Measurements from ENCODE around the gene TRIM29. TPM values are rescaled to one million over a fixed set of nuclear protein-coding genes. Genes with fewer than 3 reads are reported as not detected.

The TRIM29 gene
- total and polyA plus RNA-seq, 2 of the 4 experiments (the other 2 are of a cell fraction) = not detected

DNA sequence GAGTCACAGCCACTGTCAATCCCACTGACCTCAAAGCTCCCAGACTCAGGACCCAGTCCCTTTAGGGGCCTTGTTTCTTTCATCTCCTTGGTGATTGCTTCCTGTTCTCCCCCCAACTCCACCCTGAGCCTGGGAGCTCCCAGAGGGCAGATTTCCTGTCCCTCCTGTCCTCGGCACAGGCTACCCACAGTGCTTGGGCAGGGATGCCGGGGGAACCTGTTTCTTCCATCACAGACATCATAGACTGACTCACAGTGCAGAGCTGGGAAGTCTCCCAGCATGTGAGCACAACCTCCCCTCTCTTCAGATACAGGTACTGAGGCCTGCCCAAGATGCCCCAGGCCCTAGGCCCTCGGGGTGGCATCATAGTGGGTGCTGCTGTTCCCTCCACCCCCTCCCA lies 16.6 kb downstream of the TRIM29 start:
- H4K8ac ChIP-seq (ENCODE audit: low read depth in 2 of 2, low read length in 2 of 2) = no peak overlapping the region
- H3K23ac ChIP-seq (ENCODE audit: low read depth, low read length) = no peak overlapping the region
- BruUV-seq (replicated peaks) = no TSS peak
- H3K18ac ChIP-seq (ENCODE audit: low read depth, low read length) = no peak overlapping the region
- H3K14ac ChIP-seq (replicated peaks; ENCODE audit: low read depth, low read length) = no peak overlapping the region
- H3K27ac ChIP-seq (ENCODE audit: insufficient read depth, low read length) = no peak overlapping the region
- peaks cover 25% of the 10 kb centered on the region for H3K27me3 ChIP-seq (ENCODE audit: control insufficient read depth, insufficient read depth, low read length)
- H4K91ac ChIP-seq (ENCODE audit: insufficient read depth, low read depth, low read length) = no peak overlapping the region
- H3K79me1 ChIP-seq (ENCODE audit: low read depth in 1 of 2, low read length in 2 of 2) = no peaks in the 10 kb centered on the region
- H2BK120ac ChIP-seq (ENCODE audit: low read depth, low read length) = no peak overlapping the region
- H3K4ac ChIP-seq (ENCODE audit: low read depth, low read length) = no peak overlapping the region
- H3K9ac ChIP-seq (ENCODE audit: low read depth, low read length) = no peak overlapping the region
- no peak overlapping the region for H2AK9ac ChIP-seq (replicated peaks; ENCODE audit: low read depth, low read length, poor library complexity)
- CTCF ChIA-PET = no interaction called here
- H2AK5ac ChIP-seq (ENCODE audit: low read depth, low read length) = no peak overlapping the region
- ATAC-seq (ENCODE audit: low read depth) = no peak
- dilution Hi-C loops (cut with HindIII; ENCODE audit: low sequenced_read_pairs, unreplicated experiment) = no loop called here
- TF ChIP-seq MXI1 (IDR thresholded peaks at IDR 0.05; ENCODE audit: borderline replicate concordance, low read depth, low read length) = no peak
- TF ChIP-seq SMC3 (IDR thresholded peaks at IDR 0.05; ENCODE audit: low read depth, low read length) = no peak
- TF ChIP-seq POLR2A (IDR thresholded peaks at IDR 0.05; ENCODE audit: low read depth, low read length) = no peak
- no peak for TF ChIP-seq RAD21 (IDR thresholded peaks at IDR 0.05; ENCODE audit: low read length)
- TF ChIP-seq CHD1 (IDR thresholded peaks at IDR 0.05; ENCODE audit: low read depth, low read length) = no peak
- no peak for TF ChIP-seq MAZ (IDR thresholded peaks at IDR 0.05; ENCODE audit: borderline replicate concordance, low read depth, low read length)
- TF ChIP-seq CTCF (conservative IDR thresholded peaks at IDR 0.05; ENCODE audit: low read depth, low read length) = no peak
- TF ChIP-seq BHLHE40 (IDR thresholded peaks at IDR 0.05; ENCODE audit: low read depth, low read length) = no peak
- TF ChIP-seq RCOR1 (IDR thresholded peaks at IDR 0.05; ENCODE audit: insufficient replicate concordance, low read length) = no peak
- no peak for TF ChIP-seq CEBPB (IDR thresholded peaks at IDR 0.05; ENCODE audit: low read depth, low read length)
- no peak overlapping the region for H4K5ac ChIP-seq (ENCODE audit: low read depth, low read length)
- no peak overlapping the region for H2AFZ ChIP-seq (replicated peaks; ENCODE audit: low read length, poor library complexity)
- no peaks in the 10 kb centered on the region for H3K36me3 ChIP-seq (ENCODE audit: control insufficient read depth, insufficient read depth, low read length)
- intact Hi-C loops (cut with micrococcal nuclease) = no loop called here
- H2BK5ac ChIP-seq (ENCODE audit: low read depth, low read length, poor library complexity, severe bottlenecking) = no peak overlapping the region
- in situ Hi-C loops (cut with MboI; ENCODE audit: low sequenced_read_pairs) = loop anchor here (25.0 kb wide), 1 partner anchor 759 kb away; no protein-coding TSS in a partner anchor
- WGBS, 2 experiments (ENCODE audit: extremely low coverage in 2 of 2, insufficient read length in 1 of 2) = 20% methylated on average over 1 of the region's 3 CpGs; no CpG with 5 or more reads in 1 of the 2 experiments
- H4K20me1 ChIP-seq (ENCODE audit: insufficient read depth, low read length) = no peaks in the 10 kb centered on the region; the same call in 1 of the 2 replicates
- no peak overlapping the region for H2BK15ac ChIP-seq (ENCODE audit: low read depth, low read length)
- H3K4me2 ChIP-seq (ENCODE audit: low read depth, low read length) = no peak overlapping the region
- DNase-seq = no peak
- no peaks in the 10 kb centered on the region for H3K9me3 ChIP-seq (ENCODE audit: control insufficient read depth, insufficient read depth, low read length)
- no peak overlapping the region for H2BK20ac ChIP-seq (ENCODE audit: low read depth, low read length)
- no peaks in the 10 kb centered on the region for H3K4me1 ChIP-seq (ENCODE audit: control insufficient read depth, insufficient read depth, low read length)
- no peak overlapping the region for H3K56ac ChIP-seq (ENCODE audit: extremely low read depth, insufficient read depth, low read length)
- no peaks in the 10 kb centered on the region for H3K9me1 ChIP-seq (ENCODE audit: insufficient read depth, low read length)
- no peak overlapping the region for H3K4me3 ChIP-seq (ENCODE audit: insufficient read depth, low read depth, low read length)
- POLR2A ChIA-PET (ENCODE audit: unreplicated experiment) = no interaction called here

Data from IMR-90 (cell line).